H9 (cell line): ENCODE measurements around the gene INPP5F. TPM values are rescaled to one million over a fixed set of nuclear protein-coding genes. Genes with fewer than 3 reads are reported as not detected.

Experiments used
- DNase-seq: peaks from one replicate; pipeline ENCODE4 v3.0.0-alpha.2; 2017
- H2AFZ ChIP-seq: one replicate; pipeline ENCODE4 v1.6.1; 2013; ENCODE audit warnings: mild to moderate bottlenecking, low read length, control low read depth, moderate library complexity
- H2AK5ac ChIP-seq: 2 replicates; pipeline ENCODE4 v1.6.1; 2013; ENCODE audit warnings: low read length, control low read depth, mixed read lengths; ENCODE audit not compliant: insufficient read length
- H2BK120ac ChIP-seq: one replicate; pipeline ENCODE4 v1.6.1; 2013; ENCODE audit warnings: low read depth, mild to moderate bottlenecking, low read length, control low read depth, inconsistent platforms; ENCODE audit not compliant: poor library complexity, severe bottlenecking
- H2BK12ac ChIP-seq: 2 replicates; pipeline ENCODE4 v1.6.1; 2013; ENCODE audit warnings: low read length, control low read depth, mixed read lengths, low read depth; ENCODE audit not compliant: insufficient read length
- H2BK15ac ChIP-seq: 2 replicates; pipeline ENCODE4 v1.6.1; 2013; ENCODE audit warnings: low read depth, low read length, control low read depth
- H2BK20ac ChIP-seq: one replicate; pipeline ENCODE4 v1.6.1; 2013; ENCODE audit warnings: low read depth, mild to moderate bottlenecking, low read length, control low read depth, inconsistent platforms; ENCODE audit not compliant: poor library complexity, severe bottlenecking
- H2BK5ac ChIP-seq: 2 replicates; pipeline ENCODE4 v1.6.1; 2013; ENCODE audit warnings: low read length, control low read depth, mixed read lengths; ENCODE audit not compliant: insufficient read length
- H3K14ac ChIP-seq: 2 replicates; pipeline ENCODE4 v1.6.1; 2013; ENCODE audit warnings: low read length, control low read depth; ENCODE audit not compliant: insufficient read depth
- H3K18ac ChIP-seq: 2 replicates; pipeline ENCODE4 v1.6.1; 2013; ENCODE audit warnings: low read depth, mild to moderate bottlenecking, mixed read lengths, low read length, control low read depth; ENCODE audit not compliant: insufficient read length
- H3K23ac ChIP-seq: 2 replicates; pipeline ENCODE4 v1.6.1; 2013; ENCODE audit warnings: low read length, control low read depth, mixed read lengths, low read depth; ENCODE audit not compliant: insufficient read length
- H3K23me2 ChIP-seq: 2 replicates; pipeline ENCODE4 v1.6.1; 2013; ENCODE audit warnings: low read depth, mild to moderate bottlenecking, mixed read lengths, low read length, control low read depth; ENCODE audit not compliant: insufficient read length, poor library complexity, severe bottlenecking
- H3K27ac ChIP-seq: 2 replicates; pipeline ENCODE4 v1.5.1; 2013; ENCODE audit warnings: low read length, control low read depth, mixed read lengths, low read depth; ENCODE audit not compliant: insufficient read length
- H3K27me3 ChIP-seq: 2 replicates; pipeline ENCODE4 v1.6.1; 2013; ENCODE audit warnings: low read length, control low read depth, inconsistent platforms; ENCODE audit not compliant: insufficient read depth
- H3K4ac ChIP-seq: 2 replicates; pipeline ENCODE4 v1.6.1; 2013; ENCODE audit warnings: low read depth, mild to moderate bottlenecking, control low read depth, inconsistent platforms, low read length, moderate library complexity
- H3K4me1 ChIP-seq: 2 replicates; pipeline ENCODE4 v1.6.1; 2013; ENCODE audit warnings: low read length, control low read depth, inconsistent platforms; ENCODE audit not compliant: insufficient read depth
- H3K4me2 ChIP-seq: 2 replicates; pipeline ENCODE4 v1.6.1; 2013; ENCODE audit warnings: low read length, control low read depth, mixed read lengths; ENCODE audit not compliant: insufficient read length, insufficient read depth
- H3K56ac ChIP-seq: 2 replicates; pipeline ENCODE4 v1.6.1; 2013; ENCODE audit warnings: low read depth, mild to moderate bottlenecking, mixed read lengths, low read length, control low read depth; ENCODE audit not compliant: insufficient read length
- H3K79me1 ChIP-seq: 2 replicates; pipeline ENCODE4 v1.6.1; 2013; ENCODE audit warnings: low read depth, mild to moderate bottlenecking, moderate library complexity, low read length, control low read depth, inconsistent platforms; ENCODE audit not compliant: insufficient read depth, poor library complexity, severe bottlenecking
- H3K79me2 ChIP-seq: 2 replicates; pipeline ENCODE4 v1.6.1; 2013; ENCODE audit warnings: low read length, control low read depth, inconsistent platforms; ENCODE audit not compliant: insufficient read depth
- H3K9ac ChIP-seq: 2 replicates; pipeline ENCODE4 v1.6.1; 2013; ENCODE audit warnings: low read length, control low read depth, mixed read lengths; ENCODE audit not compliant: insufficient read length; ENCODE audit errors: extremely low read depth
- H3K9me3 ChIP-seq: one replicate; pipeline ENCODE4 v1.6.1; 2013; ENCODE audit warnings: low read depth, low read length, inconsistent platforms; ENCODE audit not compliant: control insufficient read depth
- H3T11ph ChIP-seq: one replicate; pipeline ENCODE4 v1.6.1; 2013; ENCODE audit warnings: mild to moderate bottlenecking, low read length, control low read depth, inconsistent platforms
- H4K20me1 ChIP-seq: one replicate; pipeline ENCODE4 v1.6.1; 2013; ENCODE audit not compliant: control insufficient read depth, insufficient read length, insufficient read depth
- H4K5ac ChIP-seq: 2 replicates; pipeline ENCODE4 v1.6.1; 2013; ENCODE audit warnings: low read depth, mild to moderate bottlenecking, mixed read lengths, low read length, control low read depth; ENCODE audit not compliant: insufficient read length
- H4K8ac ChIP-seq: replicated peaks from 2 replicates; pipeline ENCODE4 v1.6.1; 2013; ENCODE audit warnings: low read length, control low read depth, mixed read lengths, low read depth; ENCODE audit not compliant: insufficient read length
- H4K91ac ChIP-seq: 2 replicates; pipeline ENCODE4 v1.6.1; 2013; ENCODE audit warnings: low read depth, mild to moderate bottlenecking, moderate library complexity, mixed read lengths, low read length, control low read depth; ENCODE audit not compliant: insufficient read length
- H3K27ac Mint-ChIP-seq, 3 experiments: 2 replicates in 2 of 3; 3 replicates in 1 of 3; pipeline ENCODE4 v1.8.0; 2020 to 2021; ENCODE audit warnings: mixed read lengths in 3 of 3, mild to moderate bottlenecking in 1 of 3, moderate library complexity in 1 of 3
- H3K27me3 Mint-ChIP-seq: 2 replicates; pipeline ENCODE4 v1.8.0; 2021; ENCODE audit warnings: low read depth, mild to moderate bottlenecking, moderate library complexity, mixed read lengths
- H3K36me3 Mint-ChIP-seq, 3 experiments: 2 replicates in 2 of 3; 3 replicates in 1 of 3; pipeline ENCODE4 v1.8.0; 2020 to 2021; ENCODE audit warnings: low read depth in 3 of 3, mixed read lengths in 3 of 3; ENCODE audit not compliant: insufficient read depth in 1 of 3
- H3K4me1 Mint-ChIP-seq, 2 experiments: 2 replicates each; pipeline ENCODE4 v1.8.0; 2020; ENCODE audit warnings: mixed read lengths in 2 of 2
- H3K4me3 Mint-ChIP-seq, 2 experiments: 2 replicates in 1 of 2; 3 replicates in 1 of 2; pipeline ENCODE4 v1.8.0; 2020 to 2021; ENCODE audit warnings: mild to moderate bottlenecking in 2 of 2, mixed read lengths in 2 of 2, moderate library complexity in 1 of 2
- H3K9me3 Mint-ChIP-seq, 2 experiments: 2 replicates in 1 of 2; 3 replicates in 1 of 2; pipeline ENCODE4 v1.8.0; 2020; ENCODE audit warnings: mild to moderate bottlenecking in 2 of 2, mixed read lengths in 2 of 2, moderate library complexity in 1 of 2
- CTCF ChIP-seq: fragments of 200-600 bp; sonication (generic); conservative IDR thresholded peaks from 3 replicates; pipeline ENCODE4 v1.8.0; 2021; ENCODE audit warnings: antibody characterized with exemption, mild to moderate bottlenecking
- WGBS: extraction: QIAGEN DNeasy Blood & Tissue Kit; methylation state at CpG from one replicate; pipeline ENCODE4 v1.1.7; 2013; ENCODE audit warnings: missing lambda C conversion rate, low lambda C conversion rate, mixed read lengths; ENCODE audit not compliant: insufficient read length; ENCODE audit errors: extremely low coverage; 5-methylcytosine and 5-hydroxymethylcytosine counted together
- total RNA-seq: library from RNA; stranded (reverse); gene quantifications from 2 replicates; pipeline ENCODE4 v1.2.1, GENCODE V29; 2021

Gene INPP5F
- total RNA-seq, 1 experiment from 2014 or later, result 108 TPM

DNA sequence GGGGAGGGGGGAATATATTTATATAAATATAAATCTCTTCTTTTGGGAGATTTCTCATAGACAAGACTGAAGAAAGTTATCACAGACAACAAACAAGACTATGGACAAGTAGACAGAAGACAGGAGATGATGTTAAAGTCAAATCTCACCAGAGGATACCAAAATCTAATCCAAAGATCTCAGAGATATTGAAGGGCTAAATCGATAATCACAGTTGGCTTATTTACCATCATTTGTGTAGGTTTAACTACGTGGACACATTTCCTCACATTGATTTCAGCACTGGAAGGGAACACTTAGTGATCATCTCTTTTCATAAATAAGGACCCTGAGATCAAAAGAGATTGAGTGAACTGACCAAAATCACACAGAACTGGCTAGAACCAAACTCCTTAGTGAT is 2.7 kb upstream of the INPP5F start:
- no peaks in the 10 kb centered on the region for H4K20me1 ChIP-seq
- no peak overlapping the region for H2AFZ ChIP-seq
- WGBS, result no CpG with 5 or more reads among the region's 2 CpGs
- H3K23ac ChIP-seq, result no peak overlapping the region
- no peak overlapping the region for H3K4ac ChIP-seq
- H3K4me2 ChIP-seq, result no peak overlapping the region
- no peak overlapping the region for H3K27ac ChIP-seq
- no peak overlapping the region for H2BK12ac ChIP-seq
- H3K9me3 ChIP-seq, result no peaks in the 10 kb centered on the region
- H3K23me2 ChIP-seq, result peaks cover 6% of the 10 kb centered on the region
- H3K4me3 Mint-ChIP-seq, result no peak overlapping the region
- no peak overlapping the region for H2BK20ac ChIP-seq
- H3K27me3 ChIP-seq, result no peaks in the 10 kb centered on the region
- H3K18ac ChIP-seq, result no peak overlapping the region
- no peak overlapping the region for H2AK5ac ChIP-seq
- no peak overlapping the region for H4K91ac ChIP-seq
- no peaks in the 10 kb centered on the region for H3K27me3 Mint-ChIP-seq
- no peak overlapping the region for H2BK5ac ChIP-seq
- H3K79me2 ChIP-seq, result peaks cover 3% of the 10 kb centered on the region; the same call in 1 of the 2 replicates
- TF ChIP-seq CTCF, result no peak
- no peak overlapping the region for H4K5ac ChIP-seq
- H2BK120ac ChIP-seq, result no peak overlapping the region
- H3K36me3 Mint-ChIP-seq, result peaks cover 8 to 14% (median 8%) of the 10 kb centered on the region in 3 experiments
- H3K79me1 ChIP-seq, result peaks cover 5% of the 10 kb centered on the region
- H3T11ph ChIP-seq, result no peak overlapping the region
- H3K9me3 Mint-ChIP-seq, result peaks cover 11 to 18% of the 10 kb centered on the region in 2 experiments
- H3K4me1 ChIP-seq, result peaks cover 3% of the 10 kb centered on the region; the same call in 1 of the 2 replicates
- no peak for DNase-seq
- H2BK15ac ChIP-seq, result no peak overlapping the region
- H3K9ac ChIP-seq, result no peak overlapping the region
- no peak overlapping the region for H3K56ac ChIP-seq
- no peak overlapping the region for H3K14ac ChIP-seq
- H4K8ac ChIP-seq, result no peak overlapping the region
- no peak overlapping the region for H3K27ac Mint-ChIP-seq
- H3K4me1 Mint-ChIP-seq, result peaks cover 30 to 35% of the 10 kb centered on the region in 2 experiments
